ENCODE data around the gene DNAI2.
A peak's percentile ranks its signal among the peaks of the same experiment; 100 is the strongest.

Gene DNAI2, protein sequence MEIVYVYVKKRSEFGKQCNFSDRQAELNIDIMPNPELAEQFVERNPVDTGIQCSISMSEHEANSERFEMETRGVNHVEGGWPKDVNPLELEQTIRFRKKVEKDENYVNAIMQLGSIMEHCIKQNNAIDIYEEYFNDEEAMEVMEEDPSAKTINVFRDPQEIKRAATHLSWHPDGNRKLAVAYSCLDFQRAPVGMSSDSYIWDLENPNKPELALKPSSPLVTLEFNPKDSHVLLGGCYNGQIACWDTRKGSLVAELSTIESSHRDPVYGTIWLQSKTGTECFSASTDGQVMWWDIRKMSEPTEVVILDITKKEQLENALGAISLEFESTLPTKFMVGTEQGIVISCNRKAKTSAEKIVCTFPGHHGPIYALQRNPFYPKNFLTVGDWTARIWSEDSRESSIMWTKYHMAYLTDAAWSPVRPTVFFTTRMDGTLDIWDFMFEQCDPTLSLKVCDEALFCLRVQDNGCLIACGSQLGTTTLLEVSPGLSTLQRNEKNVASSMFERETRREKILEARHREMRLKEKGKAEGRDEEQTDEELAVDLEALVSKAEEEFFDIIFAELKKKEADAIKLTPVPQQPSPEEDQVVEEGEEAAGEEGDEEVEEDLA

DNA sequence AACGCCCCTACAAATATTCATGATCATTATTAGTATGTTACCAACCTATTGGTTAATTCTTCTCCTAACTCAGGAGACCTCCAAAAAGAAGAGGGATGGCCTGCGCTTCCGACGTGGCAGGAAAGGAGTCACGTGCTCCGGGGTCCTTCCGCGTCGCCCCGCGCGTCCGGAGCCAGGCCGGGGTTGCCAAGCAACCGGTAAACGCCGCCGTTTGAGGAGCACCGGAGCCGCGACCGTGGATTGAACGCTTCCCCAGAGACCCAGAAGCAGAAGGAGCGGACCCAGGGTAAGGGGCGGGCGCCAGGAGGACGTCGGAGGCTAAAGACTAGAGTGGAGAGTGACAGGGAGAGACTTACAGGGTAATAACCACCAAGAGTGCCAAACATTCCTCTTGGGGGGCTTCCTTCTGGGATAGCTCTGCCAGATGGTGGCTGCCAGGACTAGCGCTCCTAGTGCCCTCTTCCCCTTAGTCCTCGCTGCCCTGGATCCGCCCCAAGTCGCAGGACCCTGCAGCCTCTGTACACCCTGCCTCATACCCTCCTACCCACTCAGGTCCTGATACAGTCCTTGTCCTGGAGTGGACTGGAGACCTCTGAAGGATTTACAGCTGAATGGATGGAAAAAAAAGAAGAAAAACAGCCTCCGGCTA lies at the start of gene DNAI2:
Gene DNAI2, plus strand, starts transcription at position 175 of the 649 bp plus-strand sequence. CDS start 7,584 bp downstream, outside the sequence.
- DNase-seq: peak in 2 of 58 donors; percentile 13 to 20

DNA sequence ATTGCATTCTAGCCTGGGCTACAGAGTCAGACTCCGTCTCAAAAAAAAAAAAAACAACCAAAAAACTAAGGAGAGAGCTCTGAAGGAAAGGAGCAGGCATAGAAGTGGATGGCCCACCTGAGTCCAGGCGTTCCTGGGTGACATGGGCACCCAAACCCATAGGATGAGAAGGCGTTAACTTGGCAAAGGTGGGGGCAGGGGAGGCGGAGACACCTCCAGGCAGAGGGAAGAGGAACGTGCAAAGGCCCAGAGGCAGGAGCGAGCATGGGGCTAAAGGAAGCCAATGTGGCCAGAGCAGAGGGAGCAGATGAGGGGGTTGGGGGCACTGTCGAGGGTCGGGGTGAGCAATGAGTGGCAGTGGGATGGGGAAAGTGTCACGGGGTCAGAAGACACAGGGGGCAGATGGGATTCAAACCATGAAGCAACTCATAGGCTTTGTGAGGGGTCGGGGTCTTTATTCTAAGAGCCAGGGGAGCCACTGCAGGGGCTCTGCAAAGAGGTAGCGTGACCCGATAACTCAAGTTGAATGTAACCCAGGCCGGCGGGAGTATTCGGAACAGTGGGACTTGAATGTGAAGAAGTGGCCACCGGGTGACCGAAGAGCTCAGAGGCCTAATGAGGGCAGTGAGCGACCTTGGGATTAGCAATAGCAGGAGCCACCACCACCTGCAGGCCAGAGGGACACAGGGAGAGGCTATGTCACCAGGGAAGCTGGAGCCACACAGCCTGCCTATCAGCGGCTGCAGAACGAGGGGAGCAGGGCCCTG lies 48.9 kb upstream of the DNAI2 start:
- no peak for DNase-seq

DNA sequence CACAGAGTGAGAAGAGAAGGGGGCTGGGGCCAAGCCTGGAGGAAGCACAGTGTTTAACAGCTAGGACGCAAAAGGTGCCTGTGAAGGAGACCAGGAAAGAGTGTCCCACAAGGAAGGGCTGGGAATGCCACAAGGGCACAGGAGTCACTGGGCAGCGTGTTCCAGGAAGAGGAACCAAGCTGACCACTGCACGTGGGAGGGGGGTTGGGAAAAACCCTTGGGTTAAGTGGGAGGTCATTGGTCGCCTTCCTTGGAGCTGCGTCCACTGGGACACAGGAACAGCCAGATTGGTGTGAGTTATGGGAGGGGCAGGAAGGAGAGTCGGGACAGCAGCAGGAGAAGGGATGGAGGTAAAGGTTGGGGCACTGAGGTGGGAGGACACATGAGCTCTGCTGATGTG lies 47.8 kb upstream of the DNAI2 start:
- DNase-seq: no peak

DNA sequence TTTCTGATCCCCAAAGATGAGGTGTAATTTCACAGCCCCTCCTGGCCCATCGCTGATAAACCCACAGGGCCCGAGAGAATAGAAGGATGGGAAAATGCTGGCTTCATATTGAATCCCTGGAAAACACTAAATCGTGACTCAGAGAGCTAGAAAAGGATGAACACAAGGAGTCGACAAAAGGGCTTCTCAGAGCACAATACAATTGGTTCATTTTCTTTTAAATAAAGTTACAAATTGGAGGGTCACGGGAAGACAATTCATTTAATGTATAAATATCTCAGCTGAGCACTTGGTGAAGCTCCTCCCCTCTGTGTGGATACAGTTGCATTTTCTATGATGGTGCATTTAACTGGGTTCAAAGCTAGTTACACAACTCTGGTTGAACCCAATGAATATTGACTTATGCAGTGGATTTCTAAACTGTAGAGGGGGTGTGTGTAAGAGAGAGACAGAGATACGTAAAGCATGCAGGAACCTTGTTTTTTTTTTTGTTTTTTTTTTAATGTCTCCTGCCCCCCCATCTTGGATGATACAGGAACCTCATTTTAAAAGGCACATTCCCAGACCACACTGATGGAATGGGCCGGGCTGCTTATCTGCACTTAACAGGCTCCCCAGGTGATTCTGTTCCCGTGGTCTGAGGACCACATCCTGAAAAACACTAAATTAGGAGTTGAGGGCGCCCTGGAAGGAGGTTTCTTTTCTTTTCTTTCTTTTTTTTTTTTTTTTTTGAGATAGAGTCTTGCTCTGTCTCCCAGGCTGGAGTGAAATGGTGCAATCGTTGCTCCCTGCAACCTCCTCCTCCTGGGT lies 46.6 kb upstream of the DNAI2 start:
- DNase-seq: no peak

DNA sequence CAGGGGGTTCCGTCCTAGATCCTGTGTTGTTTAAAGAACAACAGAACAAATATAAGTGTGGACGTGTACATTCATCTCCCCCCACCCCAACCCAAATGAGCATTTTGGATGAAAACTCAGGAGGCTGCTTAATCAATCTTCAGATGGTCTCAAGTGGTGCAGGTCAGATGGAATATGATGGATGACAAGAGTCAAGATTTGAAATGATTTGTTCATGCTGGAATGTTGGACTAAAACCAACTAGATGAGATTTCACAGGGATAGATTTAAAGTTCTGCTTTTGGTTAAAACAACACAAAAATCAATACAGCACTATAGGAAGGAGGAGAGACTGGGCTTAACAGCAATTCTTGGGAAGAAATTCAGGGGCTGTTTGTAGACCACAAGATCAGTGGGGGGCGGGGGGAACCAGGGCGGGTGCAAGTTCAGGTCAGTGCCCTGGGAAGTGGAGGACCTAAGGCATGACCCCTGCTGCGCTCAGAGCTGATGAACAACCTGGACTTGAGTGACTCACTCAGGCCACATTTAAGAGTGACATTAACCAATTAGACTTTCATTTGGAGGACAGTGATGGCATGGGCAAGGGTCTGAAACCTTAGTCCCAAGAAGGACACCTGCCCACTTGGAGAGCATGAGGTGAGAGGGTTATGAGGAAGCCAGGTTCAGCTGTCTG lies 45.6 kb upstream of the DNAI2 start:
- DNase-seq: no peak

DNA sequence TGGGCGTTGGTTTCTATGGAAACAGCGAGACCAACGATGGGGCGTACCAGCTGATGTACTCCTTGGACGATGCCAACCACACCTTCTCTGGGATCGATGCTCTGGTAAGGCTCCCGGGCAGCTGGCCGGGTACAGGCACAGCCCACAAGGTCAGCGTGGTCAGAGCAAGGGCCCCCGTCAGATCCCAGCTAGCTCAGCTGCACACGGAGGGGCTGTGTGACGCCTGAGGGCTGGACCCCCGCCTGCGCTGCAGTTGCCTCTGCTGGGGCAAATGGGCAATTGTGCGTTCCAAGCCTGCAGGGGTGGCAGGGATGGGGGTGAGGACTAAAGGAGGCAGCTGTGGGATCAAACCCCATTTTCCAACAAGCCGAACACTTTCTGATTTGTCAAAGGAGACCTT lies 43.1 kb upstream of the DNAI2 start:
- no peak for DNase-seq

DNA sequence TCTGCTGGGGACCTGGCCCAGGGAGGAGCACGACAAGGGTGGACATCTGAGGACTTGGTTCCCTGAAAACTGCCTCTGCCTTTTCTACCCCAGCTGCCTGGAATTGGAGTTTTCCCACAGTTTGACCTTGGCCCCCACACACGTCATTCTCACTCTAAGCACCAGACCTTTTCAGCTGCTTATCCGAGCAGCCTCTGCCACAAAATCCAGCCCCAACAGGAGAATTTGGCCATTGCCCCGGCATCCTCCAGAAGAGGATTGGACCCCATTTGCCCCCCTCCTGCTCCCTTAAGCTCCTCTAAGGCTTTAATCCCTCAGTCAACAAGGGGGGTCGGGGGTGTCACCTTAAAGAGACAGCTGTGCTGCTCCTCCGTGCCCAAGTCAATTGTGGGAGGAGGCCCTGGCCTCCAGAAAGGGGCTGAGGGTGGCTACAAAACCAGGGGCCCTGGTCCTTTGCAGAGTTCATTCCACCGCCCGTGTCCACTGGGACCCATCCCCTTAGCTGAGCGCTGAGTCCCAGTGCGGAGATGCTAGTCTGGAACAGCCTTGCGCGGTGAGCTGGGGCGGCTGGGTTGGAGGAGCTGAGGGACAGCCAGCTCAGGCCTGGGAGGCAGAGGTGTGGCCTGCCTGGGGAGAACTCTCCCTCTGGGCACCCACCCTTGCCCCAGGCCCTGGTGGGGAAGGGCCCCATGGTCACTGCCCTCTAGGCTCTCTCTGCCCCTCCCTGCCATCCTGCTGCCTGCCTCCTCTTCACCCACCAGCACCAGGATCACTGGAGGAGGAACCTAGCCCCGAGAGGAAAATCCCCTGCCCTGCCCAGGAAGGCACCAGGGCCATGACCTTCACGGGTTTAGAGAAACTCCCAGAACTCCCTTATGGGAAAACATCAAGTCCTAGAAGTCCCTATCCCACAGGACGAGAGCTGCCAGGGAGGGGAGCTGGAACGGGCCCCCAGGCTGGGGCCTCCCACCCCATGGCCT lies 41.8 kb upstream of the DNAI2 start:
- DNase-seq: no peak

DNA sequence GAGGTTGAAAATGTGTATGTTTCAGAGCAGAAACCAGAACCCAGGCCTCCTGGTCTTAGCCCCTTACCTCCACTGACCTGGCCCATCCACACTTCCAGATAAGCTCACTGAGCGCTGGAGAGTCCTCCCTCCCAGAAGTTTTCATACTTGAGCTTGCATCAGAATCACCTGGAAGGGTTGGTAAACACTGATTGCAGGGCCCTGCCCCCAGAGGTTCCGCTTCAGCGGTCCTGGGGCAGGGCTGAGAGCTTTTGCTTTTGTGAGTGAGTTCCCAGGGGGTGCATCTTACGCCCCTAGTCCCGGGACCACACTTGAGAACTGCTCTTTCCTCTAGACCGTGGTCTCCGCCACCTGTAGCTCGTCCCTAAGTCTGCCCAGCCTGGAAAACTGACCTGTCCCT lies 40.1 kb upstream of the DNAI2 start:
- no peak for DNase-seq

DNA sequence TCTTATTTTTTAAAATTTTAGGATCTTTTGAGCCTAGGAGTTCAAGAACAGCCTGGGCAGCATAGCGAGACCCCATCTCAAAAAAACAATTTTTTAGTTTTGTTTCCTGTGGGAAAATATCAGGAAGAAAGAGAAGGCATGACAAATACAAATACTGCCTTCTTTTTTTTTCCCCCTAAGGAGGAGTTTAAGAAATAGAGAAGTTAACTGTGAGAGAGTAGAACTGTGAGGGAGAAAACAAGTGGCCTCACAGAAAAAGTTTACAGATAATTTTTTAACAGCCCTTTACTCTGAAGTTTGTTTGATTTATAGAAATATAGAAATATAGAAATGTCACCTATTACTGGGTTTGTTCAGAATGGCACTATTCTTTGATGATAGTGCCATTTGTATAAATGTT lies 39.5 kb upstream of the DNAI2 start:
- DNase-seq: no peak

DNA sequence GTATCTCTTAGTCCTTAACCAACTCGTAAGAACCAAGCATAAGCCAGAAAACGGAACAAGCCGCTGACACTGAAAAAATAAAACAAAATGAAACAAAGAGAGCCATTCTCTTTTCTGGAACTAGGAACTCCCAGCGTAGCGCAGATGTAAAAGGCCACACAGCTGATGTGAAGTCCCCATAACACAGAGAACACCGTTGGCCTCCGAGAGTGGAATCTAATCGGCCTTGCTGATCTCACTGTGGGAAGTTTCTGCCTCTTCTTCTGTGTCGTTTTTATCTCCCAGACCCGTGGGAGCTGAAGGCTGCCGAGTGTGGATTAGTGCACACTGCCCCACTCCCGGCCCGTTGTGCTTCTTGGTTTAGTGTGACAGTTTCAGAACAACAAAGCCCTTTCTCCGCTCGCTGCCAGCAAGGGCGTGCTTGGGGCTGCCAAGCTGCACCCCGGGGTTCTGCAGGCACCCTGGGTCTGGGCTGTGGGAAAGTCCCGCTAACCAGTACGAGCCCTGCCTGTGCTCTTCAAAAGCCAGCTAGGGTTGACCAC lies 38.9 kb upstream of the DNAI2 start:
- peak in 42 of 58 donors; percentile 19 to 88 (median 56) for DNase-seq

DNA sequence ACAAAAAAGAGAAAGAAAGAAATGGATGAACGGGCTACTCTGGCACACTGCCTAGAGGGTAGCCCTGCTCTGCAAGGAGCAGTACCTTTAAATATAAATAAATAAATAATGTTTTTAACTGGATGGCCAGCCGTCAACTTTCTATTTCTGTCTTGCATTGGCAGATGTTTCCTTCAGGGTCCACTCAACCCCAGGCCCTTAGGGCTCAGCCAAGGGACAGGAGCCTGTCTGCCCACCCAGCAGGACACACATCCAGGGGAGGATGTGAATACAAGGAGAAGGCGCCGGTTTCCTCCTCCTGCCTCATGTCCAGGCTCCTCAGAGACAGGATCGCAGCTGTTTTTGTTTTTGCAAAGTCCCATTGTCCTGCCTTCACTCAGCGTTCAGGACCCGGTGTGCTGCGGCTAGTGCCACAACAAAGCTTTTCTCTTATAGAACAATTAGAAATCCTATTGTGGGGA lies 38.1 kb upstream of the DNAI2 start:
- DNase-seq: peak in 11 of 58 donors; percentile 12 to 64 (median 29)

DNA sequence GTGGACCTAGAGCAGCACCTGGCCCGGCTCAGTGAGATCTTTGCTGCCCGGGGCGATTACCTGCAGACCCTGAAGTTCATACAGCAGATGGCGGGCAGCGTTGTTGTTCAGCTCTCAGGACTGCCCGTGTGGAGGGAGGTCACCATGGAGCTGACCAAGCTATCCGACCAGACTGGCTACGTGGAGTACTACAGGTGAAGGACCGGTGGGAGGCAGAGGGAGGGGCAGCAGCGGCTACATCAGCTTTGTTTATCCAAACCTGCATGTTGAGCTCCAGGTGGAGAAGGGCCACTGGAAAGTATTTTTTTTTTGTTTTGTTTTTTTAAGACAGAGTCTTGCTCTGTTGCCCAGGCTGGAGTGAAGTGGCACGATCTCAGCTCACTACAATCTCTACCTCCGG lies 36.7 kb upstream of the DNAI2 start:
- no peak for DNase-seq

DNA sequence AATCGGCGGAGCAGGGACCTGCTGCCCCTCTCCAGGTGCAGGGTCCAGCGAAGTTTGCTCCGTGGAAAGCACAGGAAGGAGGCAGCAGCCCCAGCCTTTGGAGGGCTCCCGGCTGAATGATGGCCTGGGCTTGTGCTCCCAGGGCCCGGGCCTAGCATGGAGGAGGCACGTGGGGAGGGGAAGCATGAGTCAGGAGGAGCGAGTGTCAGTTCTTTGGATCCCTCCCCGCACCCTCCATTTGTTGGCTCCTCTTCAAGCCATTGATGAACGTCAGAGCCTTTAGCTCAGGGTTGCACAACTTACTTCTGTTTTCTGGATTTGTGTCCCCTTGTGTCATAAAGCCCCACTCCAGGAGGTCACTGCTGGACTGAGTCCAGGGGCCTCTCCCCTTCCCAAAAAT lies 34.9 kb upstream of the DNAI2 start:
- peak in 3 of 58 donors; percentile 9 to 49 (median 31) for DNase-seq

DNA sequence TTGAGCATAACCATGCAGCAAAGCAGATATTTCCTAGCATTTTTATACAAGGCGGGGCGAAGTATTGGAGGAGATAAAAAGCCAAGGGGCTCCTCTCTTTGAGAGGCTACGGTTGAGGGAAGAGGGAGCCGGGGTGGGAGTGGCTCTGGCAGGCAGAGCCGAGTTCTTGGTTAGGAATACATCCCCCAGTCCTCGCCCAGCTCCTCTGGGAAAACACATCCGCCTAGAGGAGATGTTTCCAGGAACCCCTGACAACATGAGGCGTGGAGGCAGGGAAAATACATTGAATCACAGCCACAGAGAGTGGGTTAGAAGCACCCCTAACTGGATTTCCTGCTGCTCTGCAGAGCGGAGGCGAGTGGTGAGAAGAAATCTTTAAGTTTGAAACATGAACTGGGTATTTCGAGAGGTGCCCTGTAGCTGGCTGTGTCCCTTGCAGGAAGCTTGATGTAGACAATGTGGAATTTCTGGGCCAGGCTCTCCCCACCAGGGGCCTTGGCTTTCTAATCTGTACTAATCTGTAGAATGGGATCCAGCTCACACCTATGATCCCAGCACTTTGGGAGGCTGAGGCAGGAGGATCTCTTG lies 33.3 kb upstream of the DNAI2 start:
- DNase-seq: peak in 18 of 58 donors; percentile 12 to 53 (median 34)

DNA sequence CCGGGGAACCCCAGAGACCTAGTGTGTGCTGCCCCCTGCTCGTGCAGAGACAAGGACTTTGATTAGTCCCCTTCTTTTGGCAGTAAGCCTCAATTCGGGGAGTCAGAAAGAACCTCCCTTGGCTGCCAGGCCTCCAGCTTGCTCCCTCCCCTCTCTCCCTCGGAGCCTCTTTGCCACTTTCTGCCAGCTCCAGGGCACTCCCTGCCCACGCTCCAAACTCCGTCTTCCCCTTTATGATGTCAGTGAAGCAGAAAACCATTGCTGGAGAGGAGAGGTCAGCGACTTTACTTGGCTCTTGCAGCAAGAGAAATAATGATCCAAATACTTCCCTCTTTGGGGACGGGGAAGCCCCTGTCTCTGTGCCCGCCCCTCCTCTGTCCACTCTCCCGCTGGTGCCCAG lies 32.6 kb upstream of the DNAI2 start:
- peak in 37 of 58 donors; percentile 6 to 73 (median 31) for DNase-seq

DNA sequence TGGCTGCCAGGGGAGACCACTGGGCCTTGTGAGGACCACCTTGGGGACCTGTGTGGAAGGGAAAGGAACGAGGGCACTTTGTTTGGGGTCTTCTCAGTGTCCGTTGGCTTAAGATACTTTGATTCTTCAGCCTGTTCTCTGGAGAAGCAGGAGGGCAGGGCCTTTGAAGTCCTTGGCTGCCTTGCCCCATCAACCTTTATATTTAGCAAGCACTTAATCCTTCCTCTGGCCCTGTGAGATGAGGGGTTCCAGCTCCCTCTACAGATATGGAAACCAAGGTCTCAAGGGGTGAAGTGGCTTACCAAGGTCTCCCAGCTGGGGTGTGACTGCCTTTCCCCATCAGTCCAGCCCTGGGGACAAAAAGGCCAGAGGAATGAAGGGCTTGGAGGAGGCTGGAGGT lies 32.2 kb upstream of the DNAI2 start:
- DNase-seq: no peak

DNA sequence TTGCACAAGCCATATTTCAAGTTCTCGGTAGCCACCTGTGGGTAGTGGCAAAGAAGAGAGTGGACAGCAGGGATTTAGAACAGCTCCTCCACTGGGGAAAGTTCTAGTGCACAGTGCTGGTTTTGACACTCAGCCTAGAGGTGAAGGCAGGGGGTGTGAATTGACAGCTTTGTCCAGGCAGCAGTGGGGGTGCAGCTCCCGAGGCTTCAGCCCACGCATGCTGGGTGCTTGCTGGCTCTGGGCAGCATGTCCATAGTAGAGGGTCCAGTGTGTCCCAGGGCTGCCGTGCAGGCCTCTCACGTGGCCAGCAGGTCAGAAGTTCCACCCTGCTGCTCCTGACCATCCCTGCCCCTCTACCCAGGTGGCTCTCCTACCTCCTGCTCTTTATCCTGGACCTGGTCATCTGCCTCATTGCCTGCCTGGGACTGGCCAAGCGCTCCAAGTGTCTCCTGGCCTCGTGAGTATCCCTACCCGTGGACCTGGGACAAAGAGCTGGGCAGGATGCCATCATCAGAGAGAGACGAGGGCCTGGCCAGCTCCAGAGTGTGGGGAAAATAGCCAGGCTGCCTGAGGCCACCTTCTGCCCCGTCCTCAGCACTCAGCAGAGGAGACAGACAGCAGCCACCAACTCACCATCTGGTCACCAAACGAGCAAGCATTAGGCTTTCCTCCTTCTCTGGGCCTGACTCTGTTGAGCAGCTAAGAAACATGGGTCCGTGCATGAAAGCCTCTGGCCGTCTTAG lies 30.9 kb upstream of the DNAI2 start:
- peak in 47 of 58 donors; percentile 13 to 83 (median 51) for DNase-seq
